ENCODE data around the gene ASPG. TPM values are rescaled to one million over a fixed set of nuclear protein-coding genes. Genes with fewer than 3 reads are reported as not detected.

The ASPG gene
- total RNA-seq, 1 donor from 2014 or later = 1.2 TPM

- Histone ChIP-seq H3K27ac (no peak overlapping the region), H4K20me1 (ENCODE audit: low read depth) (peaks cover 11% of the 10 kb centered on the region), H3K4me1 (peaks cover 15% of the 10 kb centered on the region), H3F3A (ENCODE audit: low read depth) (no peaks in the 10 kb centered on the region), H3K4me2 (no peak overlapping the region), H3K9ac (no peak overlapping the region), H3K27me3 (peaks cover 32% of the 10 kb centered on the region), H3K9me3 (ENCODE audit: low read depth) (peaks cover 3% of the 10 kb centered on the region), H3K4me3 (no peak overlapping the region), H3K36me3 (no peaks in the 10 kb centered on the region), H3K79me2 (ENCODE audit: low read depth) (no peaks in the 10 kb centered on the region), H2AFZ (replicated peaks) (no peak overlapping the region)
- peaks cover 22% of the 10 kb centered on the region for H3K9me3 Mint-ChIP-seq
- peak overlapping the region; percentile 71 for H3K4me3 Mint-ChIP-seq
- peaks cover 5% of the 10 kb centered on the region for H3K4me1 Mint-ChIP-seq
- peaks cover 43% of the 10 kb centered on the region for H3K27me3 Mint-ChIP-seq (ENCODE audit: insufficient read depth, low read depth)
- peak; percentile 65 for DNase-seq (ENCODE audit: low spot score)
- TF ChIP-seq, protein P1, sequence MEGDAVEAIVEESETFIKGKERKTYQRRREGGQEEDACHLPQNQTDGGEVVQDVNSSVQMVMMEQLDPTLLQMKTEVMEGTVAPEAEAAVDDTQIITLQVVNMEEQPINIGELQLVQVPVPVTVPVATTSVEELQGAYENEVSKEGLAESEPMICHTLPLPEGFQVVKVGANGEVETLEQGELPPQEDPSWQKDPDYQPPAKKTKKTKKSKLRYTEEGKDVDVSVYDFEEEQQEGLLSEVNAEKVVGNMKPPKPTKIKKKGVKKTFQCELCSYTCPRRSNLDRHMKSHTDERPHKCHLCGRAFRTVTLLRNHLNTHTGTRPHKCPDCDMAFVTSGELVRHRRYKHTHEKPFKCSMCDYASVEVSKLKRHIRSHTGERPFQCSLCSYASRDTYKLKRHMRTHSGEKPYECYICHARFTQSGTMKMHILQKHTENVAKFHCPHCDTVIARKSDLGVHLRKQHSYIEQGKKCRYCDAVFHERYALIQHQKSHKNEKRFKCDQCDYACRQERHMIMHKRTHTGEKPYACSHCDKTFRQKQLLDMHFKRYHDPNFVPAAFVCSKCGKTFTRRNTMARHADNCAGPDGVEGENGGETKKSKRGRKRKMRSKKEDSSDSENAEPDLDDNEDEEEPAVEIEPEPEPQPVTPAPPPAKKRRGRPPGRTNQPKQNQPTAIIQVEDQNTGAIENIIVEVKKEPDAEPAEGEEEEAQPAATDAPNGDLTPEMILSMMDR (IDR thresholded peaks at IDR 0.05) = peak; percentile 79
- no peak for TF ChIP-seq EZH2phosphoT487 (IDR thresholded peaks at IDR 0.05)
- H3K36me3 Mint-ChIP-seq = no peaks in the 10 kb centered on the region
- peak overlapping the region; percentile 69 for H3K27ac Mint-ChIP-seq
These were observed 45.6 kb downstream of the ASPG start for GRCh38 chr14:104130974-104131651.

GRCh38 chr14:104131968-104132732 lies 46.6 kb downstream of the ASPG start:
- Mint-ChIP-seq H3K27ac (peak overlapping the region; percentile 50), H3K9me3 (peaks cover 16% of the 10 kb centered on the region)

DNA sequence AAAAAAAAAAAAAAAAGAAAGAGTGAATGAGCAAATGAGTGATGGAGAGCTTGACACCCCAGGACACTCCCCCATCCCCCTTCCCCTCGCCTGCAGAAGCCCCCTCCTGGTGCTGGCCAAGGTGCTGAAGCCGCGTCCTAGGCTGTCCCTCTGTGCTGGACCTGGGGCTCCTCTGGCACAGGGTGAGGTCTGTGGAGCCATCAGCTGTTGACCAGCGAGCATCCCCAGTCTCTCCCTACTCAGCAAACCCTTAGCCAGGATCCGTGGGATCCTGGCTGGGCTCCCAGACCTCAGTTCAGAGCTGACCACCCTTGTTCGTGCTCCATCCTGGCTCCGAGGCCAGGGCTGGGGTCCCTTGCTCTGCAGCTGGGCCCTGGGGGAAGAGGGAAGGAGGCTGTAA lies 47.5 kb downstream of the ASPG start:
- no peak overlapping the region for H3K4me2 ChIP-seq
- H3K9ac ChIP-seq = no peak overlapping the region
- H3K4me1 ChIP-seq = peaks cover 26% of the 10 kb centered on the region
- H3K27ac Mint-ChIP-seq = no peak overlapping the region
- H3K36me3 Mint-ChIP-seq = no peaks in the 10 kb centered on the region
- no peak overlapping the region for H3K4me3 Mint-ChIP-seq
- H3K27me3 Mint-ChIP-seq (ENCODE audit: insufficient read depth, low read depth) = peaks cover 50% of the 10 kb centered on the region
- no peaks in the 10 kb centered on the region for H3K36me3 ChIP-seq
- H3K27ac ChIP-seq = no peak overlapping the region
- no peak overlapping the region for H2AFZ ChIP-seq (replicated peaks)
- no peaks in the 10 kb centered on the region for H3K79me2 ChIP-seq (ENCODE audit: low read depth)
- no peak overlapping the region for H3K4me3 ChIP-seq
- H3K9me3 Mint-ChIP-seq = peaks cover 12% of the 10 kb centered on the region
- peaks cover 3% of the 10 kb centered on the region for H3K9me3 ChIP-seq (ENCODE audit: low read depth)
- peaks cover 22% of the 10 kb centered on the region for H4K20me1 ChIP-seq (ENCODE audit: low read depth)
- H3F3A ChIP-seq (ENCODE audit: low read depth) = peaks cover 5% of the 10 kb centered on the region
- H3K4me1 Mint-ChIP-seq = peaks cover 10% of the 10 kb centered on the region
- peak; percentile 78 for DNase-seq (ENCODE audit: low spot score)
- TF ChIP-seq, protein P1 (IDR thresholded peaks at IDR 0.05) = no peak
- TF ChIP-seq EZH2phosphoT487 (IDR thresholded peaks at IDR 0.05) (no peak), EZH2 (IDR thresholded peaks at IDR 0.05) (no peak)
- peaks cover 50% of the 10 kb centered on the region for H3K27me3 ChIP-seq

More at GRCh38 chr14:104131968-104132732, 46.6 kb downstream of the ASPG start:
- Histone ChIP-seq H3K36me3 (no peaks in the 10 kb centered on the region), H2AFZ (replicated peaks) (no peak overlapping the region), H3K4me1 (peaks cover 24% of the 10 kb centered on the region), H3K9ac (no peak overlapping the region), H3K9me3 (ENCODE audit: low read depth) (peaks cover 3% of the 10 kb centered on the region), H3K4me3 (no peak overlapping the region), H3K27me3 (peaks cover 41% of the 10 kb centered on the region), H3K4me2 (no peak overlapping the region), H4K20me1 (ENCODE audit: low read depth) (peaks cover 20% of the 10 kb centered on the region), H3F3A (ENCODE audit: low read depth) (no peaks in the 10 kb centered on the region), H3K27ac (no peak overlapping the region), H3K79me2 (ENCODE audit: low read depth) (no peaks in the 10 kb centered on the region)
- no peak for DNase-seq (ENCODE audit: low spot score)
- TF ChIP-seq, protein P1 (IDR thresholded peaks at IDR 0.05) = no peak
- peak overlapping the region; percentile 58 for H3K4me3 Mint-ChIP-seq
- peaks cover 49% of the 10 kb centered on the region for H3K27me3 Mint-ChIP-seq (ENCODE audit: insufficient read depth, low read depth)
- peaks cover 10% of the 10 kb centered on the region for H3K4me1 Mint-ChIP-seq
- no peaks in the 10 kb centered on the region for H3K36me3 Mint-ChIP-seq

Data from neural progenitor cell (in vitro differentiated cells).